GM15510 (cell line): Measurements from ENCODE around the gene CCM2.

Experiments used
- POLR2A ChIP-seq: IDR thresholded peaks from 3 replicates; pipeline ENCODE4 v1.6.1; 2011; ENCODE audit warnings: borderline replicate concordance; ENCODE audit not compliant: insufficient read length; ENCODE audit errors: extremely low read depth

Gene CCM2

DNA sequence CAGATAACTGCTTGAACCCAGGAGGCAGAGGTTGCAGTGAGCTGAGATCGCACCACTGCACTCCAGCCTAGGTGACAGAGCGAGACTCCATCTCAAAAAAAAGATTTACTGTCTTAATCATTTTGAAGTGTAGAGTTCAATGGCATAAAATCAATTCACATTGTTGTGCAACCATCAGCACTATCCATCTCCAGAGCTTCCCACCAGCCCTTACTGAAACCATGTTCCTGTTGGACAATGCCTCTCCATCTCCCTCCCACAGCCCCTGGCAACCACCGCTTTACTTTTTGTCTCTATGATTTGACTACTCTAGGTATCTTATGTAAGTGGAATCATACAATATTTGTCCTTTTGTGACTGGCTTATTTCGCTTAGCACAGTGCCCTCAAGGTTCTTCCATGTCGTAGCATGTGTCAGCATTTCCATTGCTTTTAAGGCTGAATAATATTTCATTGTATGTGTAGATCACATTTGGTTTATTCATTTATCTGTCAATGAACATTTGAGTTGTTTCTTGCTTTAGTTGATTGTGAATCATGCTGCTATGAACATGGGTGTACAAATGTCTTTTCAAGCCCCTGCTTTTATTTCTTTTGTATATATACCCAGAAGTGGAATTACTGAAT, 55.7 kb downstream of the CCM2 start:
- TF ChIP-seq POLR2A = no peak

DNA sequence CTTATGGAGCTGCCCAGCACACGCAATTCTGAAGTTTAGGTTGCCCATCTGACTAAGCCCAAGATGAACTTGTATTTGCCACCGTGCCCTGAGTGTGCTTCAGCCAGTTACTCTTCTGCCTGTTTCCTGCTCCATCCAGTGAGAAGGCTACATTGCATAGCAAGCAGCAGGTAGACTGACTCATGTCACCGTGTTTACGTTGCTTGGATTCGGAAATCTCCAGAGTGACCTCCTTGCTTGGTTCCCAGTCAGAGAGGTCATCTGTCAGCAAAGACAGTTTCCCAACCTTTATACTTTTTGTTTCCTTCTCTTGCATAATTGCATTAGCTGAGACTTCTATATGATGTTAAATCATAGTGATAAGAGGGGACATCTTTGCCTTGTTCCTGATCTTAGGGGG, 57.9 kb downstream of the CCM2 start:
- no peak for TF ChIP-seq POLR2A

DNA sequence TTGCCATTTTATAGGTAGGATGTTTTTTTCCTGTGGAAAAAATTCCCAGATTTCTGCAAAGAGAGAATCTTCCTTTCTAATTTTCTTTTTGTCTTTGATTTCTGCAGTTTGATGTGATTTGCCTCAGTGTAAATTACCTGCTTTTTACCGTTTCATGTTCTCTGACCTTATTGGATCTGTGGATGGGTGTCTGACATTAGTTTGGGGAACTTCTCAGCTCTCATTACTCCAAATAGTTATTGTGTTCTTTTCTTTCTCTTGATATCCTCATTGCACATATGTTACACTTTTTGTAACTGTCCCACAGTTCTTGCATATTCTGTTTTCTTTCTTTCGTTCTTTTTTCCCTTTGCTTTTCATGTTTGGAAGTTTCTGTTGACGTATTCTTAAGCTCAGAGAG, 60.3 kb downstream of the CCM2 start:
- no peak for TF ChIP-seq POLR2A

DNA sequence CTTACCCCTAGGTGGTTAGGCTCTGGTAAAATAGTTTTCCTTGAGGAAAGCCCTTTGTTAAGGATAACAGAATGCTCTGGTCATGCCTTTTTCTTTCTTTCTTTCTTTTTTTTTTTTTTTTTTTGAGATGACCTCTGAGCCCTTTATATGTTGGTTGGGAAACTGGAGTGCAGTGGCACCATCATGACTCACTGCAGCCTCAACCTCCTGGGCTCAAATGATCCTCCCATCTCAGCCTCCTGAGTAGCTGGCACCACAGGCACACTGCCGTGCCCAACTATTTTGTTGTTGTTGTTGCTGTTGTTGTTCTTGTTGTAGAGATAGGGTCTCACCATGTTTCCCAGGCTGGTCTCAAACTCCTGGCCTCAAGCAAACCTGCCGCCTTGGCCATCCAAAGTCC, 61.4 kb downstream of the CCM2 start:
- no peak for TF ChIP-seq POLR2A

DNA sequence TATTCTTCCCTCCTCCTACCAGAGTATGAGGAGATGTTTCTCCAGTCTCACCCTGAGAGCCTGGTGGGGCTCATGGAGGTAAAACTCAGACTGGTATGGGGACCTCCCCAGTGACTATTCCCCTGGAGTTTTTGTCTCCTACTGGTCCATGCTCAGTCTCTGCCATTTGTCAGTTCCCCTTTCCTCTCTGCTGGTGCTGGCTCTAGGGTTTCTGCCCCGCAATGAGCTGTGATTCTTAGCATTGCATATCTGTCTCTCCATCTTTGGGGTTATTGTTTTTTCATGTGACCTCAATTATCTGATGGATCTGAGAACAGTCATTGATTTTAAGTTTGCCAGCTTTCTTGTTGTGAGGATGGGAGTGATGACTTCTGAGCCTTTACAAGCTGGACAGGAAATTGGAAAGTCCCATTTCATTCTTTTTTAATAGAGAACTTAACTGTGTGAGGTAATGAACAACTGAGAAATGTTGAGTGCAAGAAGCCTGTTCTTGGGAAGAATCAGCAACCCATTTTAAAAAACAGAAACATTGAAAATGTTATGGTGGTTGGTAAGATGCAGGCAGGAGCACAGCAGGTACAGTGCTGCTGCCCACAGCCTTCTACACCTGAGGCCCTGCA, 61.9 kb downstream of the CCM2 start:
- TF ChIP-seq POLR2A = no peak

DNA sequence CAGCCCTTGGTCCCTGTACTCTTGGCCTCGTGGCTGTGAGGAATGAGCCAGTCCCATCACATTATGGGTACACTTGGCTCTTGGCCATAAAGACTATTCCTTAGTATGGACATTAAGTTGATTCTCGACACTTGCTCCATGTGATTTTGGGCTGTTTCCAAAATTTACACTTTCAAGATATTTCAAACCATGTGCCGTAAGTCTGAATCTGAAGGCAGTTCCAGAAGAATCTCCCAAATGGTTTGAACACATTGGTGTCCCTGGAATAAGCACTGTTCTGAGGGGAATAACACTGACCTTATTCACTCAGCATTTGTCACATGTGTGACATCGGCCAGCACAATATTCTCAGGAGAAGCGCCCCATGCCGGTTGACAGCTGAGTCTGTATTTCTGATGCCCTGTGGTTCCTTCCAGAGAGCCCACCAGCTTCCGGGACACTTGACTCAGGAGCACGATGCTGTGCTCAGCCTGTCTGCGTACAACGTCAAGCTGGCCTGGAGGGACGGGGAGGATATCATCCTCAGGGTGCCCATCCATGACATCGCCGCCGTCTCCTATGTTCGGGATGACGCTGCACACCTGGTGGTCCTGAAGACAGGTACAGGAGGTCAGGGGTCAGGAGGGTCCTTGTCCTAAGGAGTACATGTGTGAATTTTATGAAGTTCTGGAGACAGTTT, 64.2 kb downstream of the CCM2 start:
- TF ChIP-seq POLR2A = no peak

DNA sequence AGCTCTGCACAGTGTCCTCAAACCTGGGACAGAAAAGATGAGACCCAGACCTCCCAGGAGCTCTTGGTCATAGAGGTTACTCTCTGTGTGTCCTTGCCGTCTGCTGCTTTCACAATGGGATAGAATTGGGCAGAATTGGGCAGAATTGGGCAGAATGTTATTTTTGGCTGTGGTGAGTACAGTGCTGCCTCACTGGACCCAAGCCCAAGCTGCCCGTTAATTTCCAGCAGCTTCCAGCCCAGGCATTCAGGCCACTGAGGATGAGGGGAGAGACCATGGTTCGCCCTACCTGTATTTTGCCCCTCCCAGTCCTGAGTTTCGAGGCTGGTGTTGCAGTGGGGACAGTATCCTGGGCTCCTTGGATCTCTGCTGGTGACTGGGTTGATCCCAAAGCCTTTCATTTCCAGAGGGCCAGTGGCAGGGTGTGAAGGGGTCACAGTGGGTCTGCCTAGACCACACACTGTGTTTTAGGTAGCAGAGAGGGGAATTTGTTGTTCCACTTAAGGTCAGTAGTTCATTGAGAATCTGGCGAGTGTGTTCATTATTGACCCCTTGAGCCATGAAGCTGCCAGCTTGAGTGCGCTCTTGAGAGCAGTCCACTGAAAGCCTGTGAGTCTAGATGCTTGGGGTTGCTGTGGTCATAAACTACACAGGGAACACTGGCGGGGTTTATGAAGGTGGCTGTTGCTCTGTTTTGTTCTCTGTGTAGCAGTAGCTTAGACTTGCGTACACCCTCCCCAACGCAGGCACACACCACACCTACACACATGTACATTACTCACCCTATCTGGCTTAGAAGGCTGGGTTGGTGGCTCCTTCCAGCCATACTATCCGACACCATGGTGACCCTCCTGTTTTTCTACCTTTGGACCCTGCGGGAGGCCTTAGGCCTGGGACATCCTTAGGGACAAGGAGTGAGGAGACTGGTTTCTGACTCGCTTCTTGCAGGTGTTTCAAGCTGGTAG, 65.3 kb downstream of the CCM2 start:
- TF ChIP-seq POLR2A = no peak

DNA sequence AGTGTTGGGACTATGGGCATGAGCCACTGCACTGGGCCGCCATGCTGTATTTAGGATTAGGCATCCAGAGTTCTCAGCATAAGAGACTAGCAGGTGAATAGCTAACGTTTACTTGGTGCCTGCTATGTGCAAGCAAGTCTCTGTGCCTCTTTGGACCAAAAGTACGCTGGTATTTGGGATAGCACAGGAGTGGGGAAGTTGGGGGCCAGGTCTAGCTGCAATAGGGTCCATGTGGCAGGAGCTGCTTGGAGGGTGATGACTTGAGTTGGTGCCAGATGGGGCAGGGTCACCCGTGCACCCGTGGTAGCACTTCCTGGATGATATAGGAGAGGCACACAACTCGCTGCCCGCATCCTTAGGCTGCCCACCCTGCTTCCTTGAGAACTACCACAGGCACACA, 66.4 kb downstream of the CCM2 start:
- no peak for TF ChIP-seq POLR2A

DNA sequence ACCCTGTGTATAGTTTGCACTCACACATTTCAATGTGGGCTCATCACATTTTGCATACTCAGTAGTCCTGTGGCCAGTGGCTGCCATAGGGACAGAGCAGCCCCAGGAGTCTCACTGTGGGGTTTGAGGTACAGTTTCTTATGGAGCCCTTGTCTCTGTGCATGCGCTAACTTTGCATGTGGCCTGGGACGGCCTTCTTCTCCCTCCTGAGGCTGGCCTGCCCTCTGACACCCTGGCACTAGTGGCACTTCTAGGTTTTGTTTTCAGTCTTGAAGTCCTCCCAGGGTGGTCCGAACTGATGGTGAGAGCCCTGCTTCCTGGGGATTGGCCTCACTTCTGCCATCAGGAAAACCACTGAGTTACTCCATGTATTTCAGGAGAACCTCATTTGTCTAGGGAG, 67.6 kb downstream of the CCM2 start:
- no peak for TF ChIP-seq POLR2A

DNA sequence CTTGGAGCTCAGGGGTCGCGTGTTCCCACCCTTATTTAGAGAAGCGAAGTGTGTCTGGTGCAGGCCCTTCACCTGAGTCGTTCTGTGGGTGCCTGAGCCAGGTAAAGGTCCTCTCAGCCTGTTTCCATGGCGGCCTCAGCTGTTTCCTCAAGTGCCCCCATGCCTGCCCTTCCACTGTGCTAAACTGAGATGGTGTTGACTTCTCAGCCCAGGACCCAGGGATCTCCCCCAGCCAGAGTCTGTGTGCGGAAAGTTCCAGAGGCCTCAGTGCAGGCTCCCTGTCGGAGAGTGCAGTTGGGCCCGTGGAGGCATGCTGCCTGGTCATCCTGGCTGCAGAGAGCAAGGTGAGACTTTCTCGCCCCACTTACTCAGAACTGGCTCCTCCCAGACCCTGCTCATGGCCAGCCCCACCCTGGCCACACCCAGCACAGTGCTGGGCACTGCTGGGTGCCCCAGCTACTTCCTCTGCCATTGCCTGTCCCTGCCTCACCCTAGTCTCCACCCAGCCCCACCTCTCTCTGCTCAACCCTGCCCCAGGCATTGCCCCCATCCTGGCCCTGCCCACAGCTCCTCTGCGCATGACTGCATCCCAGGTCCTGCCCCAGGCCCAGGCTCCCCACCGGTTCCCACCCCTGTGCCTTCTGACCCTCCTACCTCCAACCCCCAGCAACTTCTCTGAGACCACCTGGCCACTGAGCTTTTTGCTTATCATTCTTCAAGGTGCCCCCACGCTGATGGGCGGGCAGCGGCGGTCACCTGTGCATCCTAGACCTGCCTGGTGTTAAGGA, 68.4 kb downstream of the CCM2 start:
- TF ChIP-seq POLR2A = no peak

DNA sequence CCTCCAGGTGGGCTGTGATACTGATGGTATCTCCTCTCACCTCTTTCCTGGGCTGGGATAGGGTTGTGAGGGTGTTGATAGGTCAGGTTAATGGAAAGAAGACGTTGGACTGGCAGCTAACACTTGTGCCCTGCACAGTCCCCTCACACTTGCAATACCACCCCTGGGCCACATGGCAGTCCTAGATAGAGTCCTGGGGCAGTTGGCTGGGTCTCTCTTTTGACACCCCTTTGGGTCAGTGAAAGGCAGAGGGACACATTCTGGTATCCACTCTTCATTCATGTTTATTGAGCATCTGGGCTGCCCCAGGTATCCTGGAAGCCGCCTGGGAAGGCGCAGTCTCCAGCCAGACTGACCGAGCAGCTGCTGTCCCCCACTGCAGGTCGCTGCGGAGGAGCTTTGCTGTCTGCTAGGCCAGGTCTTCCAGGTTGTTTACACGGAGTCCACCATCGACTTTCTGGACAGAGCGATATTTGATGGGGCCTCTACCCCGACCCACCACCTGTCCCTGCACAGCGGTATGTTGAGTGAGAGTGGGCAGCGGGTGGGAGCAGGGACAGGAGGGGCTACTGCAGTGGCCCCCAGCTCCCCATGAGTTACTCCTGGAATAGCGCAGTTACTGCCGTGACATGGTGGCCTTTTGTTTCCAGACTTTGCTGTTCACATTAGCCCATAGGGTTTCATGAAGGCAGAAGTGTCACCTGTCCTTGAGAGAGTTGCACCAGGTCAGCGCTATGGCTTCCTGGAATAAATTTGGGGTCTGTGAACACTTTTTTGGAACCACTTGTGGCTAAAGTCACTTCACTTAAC, 69.6 kb downstream of the CCM2 start:
- TF ChIP-seq POLR2A = no peak

DNA sequence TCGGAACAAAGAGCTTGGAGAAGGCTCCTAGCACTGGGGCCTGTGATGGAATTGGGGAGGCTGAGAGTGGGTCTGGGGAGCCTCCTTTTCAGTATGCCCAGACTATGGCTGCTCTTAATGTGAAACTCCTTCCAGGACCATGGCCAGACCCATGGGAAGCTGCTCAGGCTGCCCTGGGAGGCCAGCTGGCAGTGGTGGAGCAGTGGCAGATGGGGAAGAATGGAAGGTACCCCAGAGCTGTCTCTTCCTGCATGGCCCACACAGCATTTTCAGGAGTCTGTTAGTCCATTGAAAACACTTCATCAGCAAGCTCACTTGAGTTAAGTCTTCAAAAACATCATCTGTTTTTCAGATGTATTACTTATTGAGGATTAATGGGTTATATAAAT, 70.2 kb downstream of the CCM2 start:
- TF ChIP-seq POLR2A = no peak

DNA sequence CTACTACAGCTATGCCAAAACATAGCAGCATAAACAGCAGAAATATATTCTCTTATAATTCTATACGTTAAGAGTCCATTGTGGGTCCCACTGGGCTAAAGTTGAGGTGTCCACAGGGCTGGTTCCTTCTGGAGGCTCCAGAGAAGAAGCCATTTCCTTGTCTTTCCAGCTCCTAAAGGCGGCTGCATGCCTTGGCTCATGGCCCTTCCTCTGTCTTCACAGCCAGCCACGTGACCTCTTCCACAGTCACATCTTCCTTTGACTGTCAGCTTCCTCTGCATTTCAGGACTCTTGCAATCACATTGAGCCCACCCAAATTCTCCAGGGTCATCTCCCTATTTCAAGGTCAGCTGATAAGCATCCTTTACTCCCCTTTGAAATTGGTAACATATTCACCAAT, 71.5 kb downstream of the CCM2 start:
- TF ChIP-seq POLR2A = no peak
